ENCODE results near the gene AGO3.
"Not testable (repeated sequence)": the region's sequence is repeated elsewhere in the genome, so short reads cannot be mapped to it uniquely, and the experiment has no call there.

AGO3 gene

DNA sequence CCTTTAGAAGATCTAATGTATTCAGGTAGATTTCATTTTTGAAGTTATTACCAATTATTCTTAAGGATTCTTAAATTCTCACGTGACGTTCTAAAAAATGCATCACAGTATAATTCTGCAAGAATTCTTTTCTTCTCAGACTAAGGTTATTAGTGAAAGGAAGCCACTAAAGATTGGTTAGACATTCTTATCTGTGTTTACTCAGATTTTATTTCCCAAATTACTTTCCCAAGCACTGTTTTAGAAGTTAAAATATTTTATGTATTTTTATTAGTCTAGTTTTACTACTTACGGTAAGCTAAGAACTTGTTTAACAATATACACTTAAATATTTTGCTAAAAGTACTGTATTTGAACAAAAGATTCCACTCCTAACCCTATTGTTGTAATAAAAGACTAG, 28.4 kb downstream of the AGO3 start:
- H3K27ac ChIP-seq: no peak overlapping the region
- no peak overlapping the region for H3K4me3 ChIP-seq
- TF ChIP-seq CTCF (IDR thresholded peaks at IDR 0.05): no peak
- DNase-seq (ENCODE audit: low spot score): no peak

DNA sequence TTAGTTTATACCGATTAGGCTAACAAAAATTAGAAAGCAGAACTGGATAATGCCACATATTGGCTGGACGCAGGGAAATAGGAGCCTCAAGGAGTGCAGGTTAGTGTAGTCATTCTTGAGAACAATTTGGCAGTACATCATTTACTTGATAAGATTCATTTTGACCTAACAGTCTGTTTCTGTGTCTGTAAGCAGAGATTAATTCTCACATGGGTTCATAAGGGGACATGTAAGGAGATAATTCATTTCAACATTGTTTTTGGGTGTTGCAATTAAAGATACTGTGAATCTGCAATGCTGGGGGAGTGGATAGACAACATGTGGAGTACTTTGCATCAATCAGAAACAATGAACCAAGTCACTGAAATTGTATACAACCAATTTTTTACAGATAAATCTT, 32.0 kb downstream of the AGO3 start:
- Histone ChIP-seq H3K4me3 (no peak overlapping the region), H3K27ac (no peak overlapping the region)
- no peak for TF ChIP-seq CTCF (IDR thresholded peaks at IDR 0.05)
- no peak for DNase-seq (ENCODE audit: low spot score)

GRCh38 chr1:35964277-35964676, 33.4 kb downstream of the AGO3 start:
- H3K27ac ChIP-seq; DNase-seq (ENCODE audit: low spot score); H3K4me3 ChIP-seq: not testable (repeated sequence)

GRCh38 chr1:35968396-35968795, 37.5 kb downstream of the AGO3 start:
- no peak overlapping the region for H3K4me3 ChIP-seq
- no peak for DNase-seq (ENCODE audit: low spot score)
- no peak overlapping the region for H3K27ac ChIP-seq
- no peak for TF ChIP-seq CTCF (IDR thresholded peaks at IDR 0.05)

DNA sequence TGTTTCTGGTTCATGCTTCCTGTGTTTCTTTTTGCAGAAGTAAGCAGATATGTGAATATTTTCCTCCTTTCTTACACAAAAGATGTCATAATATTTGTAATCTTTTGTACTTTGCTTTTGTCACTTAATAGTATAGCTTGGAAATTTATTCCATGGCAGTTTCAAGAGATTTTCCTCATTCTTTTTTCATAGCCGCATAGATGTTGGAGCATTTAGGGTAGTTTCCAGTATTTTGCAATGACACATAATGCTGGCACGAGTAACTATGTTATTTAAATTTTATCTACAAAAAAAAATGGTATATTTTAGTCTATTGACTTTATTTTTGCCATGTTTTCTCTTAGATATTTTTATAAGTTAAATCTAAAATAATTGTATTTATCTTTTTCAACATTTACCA, 40.7 kb downstream of the AGO3 start:
- no peak for TF ChIP-seq CTCF (IDR thresholded peaks at IDR 0.05)
- DNase-seq (ENCODE audit: low spot score): no peak
- H3K27ac ChIP-seq: no peak overlapping the region

GRCh38 chr1:35972631-35973030, 41.7 kb downstream of the AGO3 start:
- H3K4me3 ChIP-seq; DNase-seq (ENCODE audit: low spot score); H3K27ac ChIP-seq: not testable (repeated sequence)

More for the DNA sequence above, 40.7 kb downstream of the AGO3 start:
- no peak overlapping the region for H3K4me3 ChIP-seq

DNA sequence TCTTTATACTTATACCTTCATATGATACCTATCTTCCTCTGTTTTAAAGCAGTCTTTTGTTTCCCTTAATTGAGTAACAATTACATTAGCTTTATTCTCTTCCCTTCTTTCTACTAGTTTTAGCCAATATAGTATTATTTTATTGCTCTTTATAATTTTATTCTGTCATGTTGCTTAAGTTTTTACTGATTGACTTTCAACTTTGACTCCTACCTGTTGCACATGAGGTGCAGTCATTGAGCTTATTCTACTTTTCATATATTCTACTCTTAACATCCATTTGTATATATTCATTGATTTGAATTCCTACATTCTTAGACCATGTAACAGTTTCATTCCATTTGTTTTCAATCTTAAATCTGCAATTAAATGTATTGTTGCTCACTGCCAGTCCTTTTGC, 49.2 kb downstream of the AGO3 start:
- Histone ChIP-seq H3K27ac (no peak overlapping the region), H3K4me3 (no peak overlapping the region)
- TF ChIP-seq CTCF (IDR thresholded peaks at IDR 0.05): no peak
- no peak for DNase-seq (ENCODE audit: low spot score)

- no peak overlapping the region for H3K27ac ChIP-seq
These were observed 57.3 kb downstream of the AGO3 start for GRCh38 chr1:35988237-35988636.

More at GRCh38 chr1:35988237-35988636, 57.3 kb downstream of the AGO3 start:
- TF ChIP-seq CTCF (IDR thresholded peaks at IDR 0.05): no peak
- no peak overlapping the region for H3K4me3 ChIP-seq
- DNase-seq (ENCODE audit: low spot score): no peak

Measured in coronary artery (tissue), 2 donors.